Measurements from ENCODE around the gene SSBP2.

- TF ChIP-seq, protein P1, sequence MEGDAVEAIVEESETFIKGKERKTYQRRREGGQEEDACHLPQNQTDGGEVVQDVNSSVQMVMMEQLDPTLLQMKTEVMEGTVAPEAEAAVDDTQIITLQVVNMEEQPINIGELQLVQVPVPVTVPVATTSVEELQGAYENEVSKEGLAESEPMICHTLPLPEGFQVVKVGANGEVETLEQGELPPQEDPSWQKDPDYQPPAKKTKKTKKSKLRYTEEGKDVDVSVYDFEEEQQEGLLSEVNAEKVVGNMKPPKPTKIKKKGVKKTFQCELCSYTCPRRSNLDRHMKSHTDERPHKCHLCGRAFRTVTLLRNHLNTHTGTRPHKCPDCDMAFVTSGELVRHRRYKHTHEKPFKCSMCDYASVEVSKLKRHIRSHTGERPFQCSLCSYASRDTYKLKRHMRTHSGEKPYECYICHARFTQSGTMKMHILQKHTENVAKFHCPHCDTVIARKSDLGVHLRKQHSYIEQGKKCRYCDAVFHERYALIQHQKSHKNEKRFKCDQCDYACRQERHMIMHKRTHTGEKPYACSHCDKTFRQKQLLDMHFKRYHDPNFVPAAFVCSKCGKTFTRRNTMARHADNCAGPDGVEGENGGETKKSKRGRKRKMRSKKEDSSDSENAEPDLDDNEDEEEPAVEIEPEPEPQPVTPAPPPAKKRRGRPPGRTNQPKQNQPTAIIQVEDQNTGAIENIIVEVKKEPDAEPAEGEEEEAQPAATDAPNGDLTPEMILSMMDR (IDR thresholded peaks at IDR 0.05; ENCODE audit: insufficient read depth, low read length, poor library complexity, severe bottlenecking), result no peak
- no peak for TF ChIP-seq EZH2phosphoT487 (conservative IDR thresholded peaks at IDR 0.05; ENCODE audit: low read length)
Measured at GRCh38 chr5:81554647-81555046, 196.2 kb downstream of the SSBP2 start.

Data from SU-DHL-6 (cell line).